GM18951 (cell line): ENCODE measurements around the gene KLLN.
"Not testable (repeated sequence)": the region's sequence is repeated elsewhere in the genome, so short reads cannot be mapped to it uniquely, and the experiment has no call there.

Source experiments
- POLR2A ChIP-seq: IDR thresholded peaks from 4 replicates; pipeline ENCODE4 v1.6.1; 2011; ENCODE audit warnings: mild to moderate bottlenecking; ENCODE audit not compliant: insufficient read length, insufficient read depth; ENCODE audit errors: extremely low read depth
- in situ Hi-C: fragments of 300-500 bp; cut with MboI; formaldehyde crosslinking; loops from one replicate; pipeline ENCODE4 v1.12.0; 2022; ENCODE audit warnings: low sequenced_read_pairs, mixed read lengths, inconsistent platforms; ENCODE audit not compliant: unreplicated experiment

The KLLN gene

GRCh38 chr10:87843714-87844113 is 19.6 kb downstream of the KLLN start:
- in situ Hi-C loops = no loop called here
- no peak for TF ChIP-seq POLR2A

- in situ Hi-C loops = no loop called here
- no peak for TF ChIP-seq POLR2A
These were observed 20.4 kb downstream of the KLLN start for GRCh38 chr10:87842776-87843497.

- in situ Hi-C loops = no loop called here
- no peak for TF ChIP-seq POLR2A
These were observed 21.1 kb downstream of the KLLN start for GRCh38 chr10:87842220-87842641.

GRCh38 chr10:87841186-87841585 is 22.1 kb downstream of the KLLN start:
- in situ Hi-C loops = no loop called here
- no peak for TF ChIP-seq POLR2A

DNA sequence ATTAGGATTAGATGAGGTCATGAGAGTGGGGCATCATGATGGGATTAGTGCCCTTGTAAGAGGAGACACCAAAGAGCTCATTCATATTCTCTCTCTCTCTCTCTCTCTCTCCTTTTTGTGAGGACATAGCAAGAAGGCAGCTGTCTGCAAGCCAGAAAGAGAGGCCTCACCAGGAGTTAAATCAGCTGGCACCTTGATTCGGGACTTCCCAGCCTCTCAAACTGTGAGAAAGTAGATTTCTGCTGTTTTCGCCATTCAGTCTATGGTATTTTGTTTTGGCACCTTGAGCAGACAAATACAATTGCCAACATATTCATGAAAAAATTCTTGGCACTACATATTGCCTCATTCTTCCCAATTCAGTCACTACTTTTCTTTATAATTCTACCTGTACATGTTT is 24.7 kb downstream of the KLLN start:
- in situ Hi-C loops = no loop called here
- TF ChIP-seq POLR2A = no peak

GRCh38 chr10:87837445-87837844 is 25.9 kb downstream of the KLLN start:
- no peak for TF ChIP-seq POLR2A
- in situ Hi-C loops = no loop called here

DNA sequence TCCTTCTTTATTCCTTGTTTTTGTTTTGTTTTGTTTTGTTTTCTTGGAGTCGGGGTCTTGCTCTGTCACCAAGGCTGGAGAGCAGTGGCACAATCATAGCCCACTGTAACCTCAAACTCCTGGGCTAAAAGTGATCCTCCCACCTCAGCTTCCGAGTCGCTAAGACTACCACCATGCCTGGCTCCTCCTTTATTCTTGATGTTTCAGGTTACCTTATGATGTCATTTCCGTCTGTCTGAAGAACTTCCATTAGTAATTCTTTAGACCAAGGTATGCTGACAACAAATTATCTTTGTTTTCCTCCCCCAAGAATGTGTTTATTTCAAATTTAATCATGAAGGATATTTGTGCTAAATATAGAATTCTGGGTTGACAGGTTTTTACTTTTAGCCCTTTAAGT is 27.2 kb downstream of the KLLN start:
- no peak for TF ChIP-seq POLR2A
- in situ Hi-C loops = no loop called here

- TF ChIP-seq POLR2A = no peak
- in situ Hi-C loops = no loop called here
These were observed 33.2 kb downstream of the KLLN start for GRCh38 chr10:87829986-87830729.

- in situ Hi-C loops = not testable (repeated sequence)
These were observed 34.3 kb downstream of the KLLN start for GRCh38 chr10:87829051-87829450.

GRCh38 chr10:87827681-87828080 is 35.7 kb downstream of the KLLN start:
- in situ Hi-C loops = no loop called here

DNA sequence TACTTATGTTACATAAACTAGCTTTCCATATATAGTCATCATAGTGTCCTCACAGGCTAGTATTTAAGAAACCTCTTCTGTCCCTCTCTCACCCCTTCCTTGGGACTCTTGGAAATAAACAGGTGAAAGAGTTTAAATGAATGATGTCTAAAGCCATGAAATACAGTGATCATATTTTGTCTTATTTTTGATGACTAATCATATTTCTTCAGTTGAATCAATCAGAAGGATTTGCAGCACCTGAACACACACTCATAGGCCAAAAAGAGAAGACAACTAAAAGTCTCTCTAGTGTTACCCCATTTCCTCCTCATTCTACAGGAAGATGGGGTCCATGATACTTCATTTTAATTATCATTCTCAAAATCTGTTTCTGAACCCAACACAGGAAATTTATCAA is 36.7 kb downstream of the KLLN start:
- no peak for TF ChIP-seq POLR2A
- in situ Hi-C loops = no loop called here

More at GRCh38 chr10:87827681-87828080, 35.7 kb downstream of the KLLN start:
- TF ChIP-seq POLR2A = no peak

DNA sequence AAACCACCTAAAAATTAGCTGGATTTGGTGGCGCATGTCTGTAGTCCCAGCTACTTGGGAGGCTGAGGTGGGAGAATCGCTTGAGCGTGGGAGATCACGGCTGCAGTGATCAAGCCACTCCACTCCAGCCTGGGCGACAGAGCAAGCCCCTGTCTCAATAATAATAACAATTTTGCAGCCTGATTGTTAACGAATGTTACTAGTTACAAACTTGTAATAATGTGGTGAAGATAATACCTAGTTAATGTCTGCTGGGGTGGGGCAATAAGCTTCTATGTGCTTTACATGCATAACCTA is 44.1 kb downstream of the KLLN start:
- in situ Hi-C loops = no loop called here
- no peak for TF ChIP-seq POLR2A

DNA sequence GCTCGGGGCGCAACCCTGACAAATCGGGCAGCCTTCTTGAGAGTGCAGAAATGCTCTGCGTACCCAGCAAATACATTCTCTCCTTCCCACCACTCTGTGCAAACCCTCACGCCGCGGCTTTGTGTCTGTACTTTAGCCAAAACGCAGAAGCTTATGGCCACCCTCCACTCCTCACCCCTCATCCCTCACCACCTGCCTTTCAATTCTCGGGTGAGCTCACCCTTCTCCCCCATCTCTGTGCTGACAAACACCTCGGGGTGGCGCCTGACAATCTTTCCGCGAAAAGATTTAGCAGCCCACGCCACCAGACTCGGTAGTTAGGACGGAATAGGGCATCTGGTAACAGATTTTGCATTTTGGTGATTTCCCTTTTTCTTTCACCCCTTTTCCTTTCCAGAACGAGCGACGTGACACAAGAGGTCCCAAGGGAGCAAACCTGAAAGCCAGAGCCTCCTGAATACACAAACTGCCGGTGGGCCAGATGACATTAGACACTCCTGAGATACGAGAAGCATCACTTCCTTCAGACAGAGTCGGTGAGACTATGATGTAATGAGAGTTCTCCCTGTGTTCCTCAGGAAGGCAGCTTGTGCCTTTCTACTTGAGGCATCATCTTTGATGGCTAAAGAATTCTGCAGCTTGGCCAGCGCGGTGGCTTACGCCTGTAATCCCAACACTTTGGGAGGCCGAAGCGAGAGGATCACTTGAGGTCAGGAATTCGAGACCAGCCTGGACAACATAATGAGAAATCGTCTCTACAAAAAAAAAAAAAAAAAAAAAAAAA is 44.6 kb downstream of the KLLN start:
- in situ Hi-C loops = no loop called here
- no peak for TF ChIP-seq POLR2A
